Fibroblast of lung (primary cell): ENCODE measurements around the gene KLHL3.

Source experiments
- EZH2 ChIP-seq: IDR thresholded peaks from 2 replicates; pipeline ENCODE4 v1.5.1; 2012; ENCODE audit warnings: low read length, control low read depth, mild to moderate bottlenecking; ENCODE audit errors: missing control alignments
- TF ChIP-seq, protein P1 (sequence below), 2 donors: IDR thresholded peaks in 1 of 2; conservative IDR thresholded peaks in 1 of 2; 1 replicate in 1 of 2; 2 replicates in 1 of 2; pipeline ENCODE4 v1.5.1; 2011 to 2012; ENCODE audit warnings: low read length in 2 of 2, control low read depth in 1 of 2, inconsistent platforms in 1 of 2, low read depth in 1 of 2, mild to moderate bottlenecking in 1 of 2

DNA sequence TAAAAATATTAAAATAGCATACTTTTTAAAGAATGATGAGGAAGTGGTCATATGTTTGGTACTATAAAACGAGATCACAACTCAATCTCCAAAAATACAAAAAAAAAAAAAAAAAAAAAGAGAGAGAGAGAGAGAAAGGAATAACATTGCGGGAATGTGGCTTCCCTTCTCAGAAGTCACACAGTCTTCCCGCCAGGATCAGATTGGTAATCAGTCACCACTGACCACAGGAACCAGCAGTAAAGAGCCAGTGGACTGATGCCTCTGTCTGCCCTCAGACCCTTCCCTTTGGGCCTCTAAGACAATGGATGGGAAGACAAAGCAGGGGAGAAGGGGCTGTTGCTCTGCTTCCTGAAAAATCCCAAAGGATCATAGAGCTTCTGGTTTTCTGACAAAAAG, 104.9 kb downstream of the KLHL3 start:
- TF ChIP-seq, protein P1, sequence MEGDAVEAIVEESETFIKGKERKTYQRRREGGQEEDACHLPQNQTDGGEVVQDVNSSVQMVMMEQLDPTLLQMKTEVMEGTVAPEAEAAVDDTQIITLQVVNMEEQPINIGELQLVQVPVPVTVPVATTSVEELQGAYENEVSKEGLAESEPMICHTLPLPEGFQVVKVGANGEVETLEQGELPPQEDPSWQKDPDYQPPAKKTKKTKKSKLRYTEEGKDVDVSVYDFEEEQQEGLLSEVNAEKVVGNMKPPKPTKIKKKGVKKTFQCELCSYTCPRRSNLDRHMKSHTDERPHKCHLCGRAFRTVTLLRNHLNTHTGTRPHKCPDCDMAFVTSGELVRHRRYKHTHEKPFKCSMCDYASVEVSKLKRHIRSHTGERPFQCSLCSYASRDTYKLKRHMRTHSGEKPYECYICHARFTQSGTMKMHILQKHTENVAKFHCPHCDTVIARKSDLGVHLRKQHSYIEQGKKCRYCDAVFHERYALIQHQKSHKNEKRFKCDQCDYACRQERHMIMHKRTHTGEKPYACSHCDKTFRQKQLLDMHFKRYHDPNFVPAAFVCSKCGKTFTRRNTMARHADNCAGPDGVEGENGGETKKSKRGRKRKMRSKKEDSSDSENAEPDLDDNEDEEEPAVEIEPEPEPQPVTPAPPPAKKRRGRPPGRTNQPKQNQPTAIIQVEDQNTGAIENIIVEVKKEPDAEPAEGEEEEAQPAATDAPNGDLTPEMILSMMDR (conservative IDR thresholded peaks at IDR 0.05 in 1 of 2, IDR thresholded peaks at IDR 0.05 in 1 of 2; ENCODE audit: low read depth in 1 of 2, low read length in 2 of 2) = no peak
- TF ChIP-seq EZH2 = no peak
